NT2/D1 (cell line): ENCODE data around the gene CTIF.

Source experiments
- DNase-seq: peaks from one replicate; pipeline ENCODE4 v3.0.0-alpha.2; 2011; ENCODE audit warnings: low read depth, low spot score
- H3K27me3 ChIP-seq: 2 replicates; pipeline ENCODE4 v1.6.0; 2011; ENCODE audit warnings: mild to moderate bottlenecking; ENCODE audit not compliant: insufficient read length, insufficient read depth
- H3K36me3 ChIP-seq: 2 replicates; pipeline ENCODE4 v1.6.1; 2011; ENCODE audit warnings: mild to moderate bottlenecking, low read length, mixed read lengths; ENCODE audit not compliant: insufficient read depth, insufficient read length
- H3K4me1 ChIP-seq: 2 replicates; pipeline ENCODE4 v1.5.1; 2011; ENCODE audit not compliant: insufficient read depth, insufficient read length
- H3K4me3 ChIP-seq: 2 replicates; pipeline ENCODE4 v1.5.1; 2011; ENCODE audit warnings: low read depth; ENCODE audit not compliant: insufficient read length
- H3K9ac ChIP-seq: 2 replicates; pipeline ENCODE4 v1.6.0; 2011; ENCODE audit warnings: low read depth; ENCODE audit not compliant: insufficient read length
- H3K9me3 ChIP-seq: 2 replicates; pipeline ENCODE4 v1.5.1; 2011; ENCODE audit warnings: mild to moderate bottlenecking, low read length; ENCODE audit not compliant: insufficient read depth
- SUZ12 ChIP-seq: IDR thresholded peaks from 2 replicates; pipeline ENCODE4 v1.6.1; 2011; ENCODE audit not compliant: insufficient read length, insufficient read depth; ENCODE audit errors: extremely low read depth
- YY1 ChIP-seq: IDR thresholded peaks from 2 replicates; pipeline ENCODE4 v1.6.1; 2011; ENCODE audit not compliant: insufficient read length, insufficient read depth
- ZNF274 ChIP-seq: IDR thresholded peaks from 2 replicates; pipeline ENCODE4 v1.6.1; 2011; ENCODE audit warnings: mild to moderate bottlenecking, low read depth, low read length

CTIF gene

GRCh38 chr18:48800876-48801727, 262.3 kb downstream of the CTIF start:
- TF ChIP-seq ZNF274 (no peak), SUZ12 (no peak), YY1 (no peak)
- DNase-seq: no peak
- H3K27me3 ChIP-seq: no peaks in the 10 kb centered on the region
- peaks cover 45% of the 10 kb centered on the region for H3K36me3 ChIP-seq
- no peaks in the 10 kb centered on the region for H3K9me3 ChIP-seq
- H3K4me3 ChIP-seq: no peak overlapping the region
- H3K4me1 ChIP-seq: no peaks in the 10 kb centered on the region
- H3K9ac ChIP-seq: no peak overlapping the region

DNA sequence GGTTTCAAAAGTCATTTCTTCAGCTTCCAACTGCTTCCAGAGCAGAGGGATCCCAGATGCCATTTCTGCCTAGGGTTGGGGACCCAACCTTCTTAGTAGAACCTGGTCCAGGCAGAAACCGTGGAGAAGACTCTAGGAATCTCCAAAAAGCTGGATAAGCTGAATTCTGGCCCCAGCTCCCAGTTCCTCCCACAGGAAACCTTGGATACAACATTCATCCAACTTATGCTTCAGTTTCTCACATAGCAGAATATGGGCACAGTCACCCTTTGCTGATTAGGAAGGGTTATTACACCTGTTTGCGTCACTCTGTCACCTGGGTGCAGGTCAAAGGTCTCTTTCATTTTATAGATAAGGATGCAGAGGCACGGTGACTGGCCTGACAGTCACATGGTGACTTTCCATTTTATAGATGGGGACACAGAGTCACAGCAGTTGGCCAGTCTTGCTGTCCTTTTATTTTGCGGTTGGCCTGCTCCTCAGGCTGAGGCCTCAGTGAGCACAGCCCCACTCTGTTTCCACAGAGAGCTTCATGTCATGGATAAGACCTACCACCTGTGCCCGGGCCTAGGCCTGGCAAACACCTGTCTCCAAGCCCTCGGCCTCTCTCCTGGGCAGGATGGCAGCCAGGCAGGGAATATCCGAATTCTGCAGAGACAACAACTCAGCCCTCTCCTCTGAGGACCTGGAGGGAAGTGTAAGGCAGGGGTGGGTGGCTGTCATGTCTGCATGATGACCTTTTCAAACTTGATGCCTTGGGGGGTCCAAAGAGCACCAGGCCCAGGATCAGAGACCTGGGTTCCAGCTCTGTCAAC, 263.1 kb downstream of the CTIF start:
- Histone ChIP-seq H3K36me3 (peaks cover 39% of the 10 kb centered on the region), H3K9ac (no peak overlapping the region), H3K9me3 (no peaks in the 10 kb centered on the region), H3K27me3 (no peaks in the 10 kb centered on the region), H3K4me3 (no peak overlapping the region), H3K4me1 (no peaks in the 10 kb centered on the region)
- TF ChIP-seq SUZ12: no peak
- TF ChIP-seq ZNF274: no peak
- no peak for TF ChIP-seq YY1
- no peak for DNase-seq

DNA sequence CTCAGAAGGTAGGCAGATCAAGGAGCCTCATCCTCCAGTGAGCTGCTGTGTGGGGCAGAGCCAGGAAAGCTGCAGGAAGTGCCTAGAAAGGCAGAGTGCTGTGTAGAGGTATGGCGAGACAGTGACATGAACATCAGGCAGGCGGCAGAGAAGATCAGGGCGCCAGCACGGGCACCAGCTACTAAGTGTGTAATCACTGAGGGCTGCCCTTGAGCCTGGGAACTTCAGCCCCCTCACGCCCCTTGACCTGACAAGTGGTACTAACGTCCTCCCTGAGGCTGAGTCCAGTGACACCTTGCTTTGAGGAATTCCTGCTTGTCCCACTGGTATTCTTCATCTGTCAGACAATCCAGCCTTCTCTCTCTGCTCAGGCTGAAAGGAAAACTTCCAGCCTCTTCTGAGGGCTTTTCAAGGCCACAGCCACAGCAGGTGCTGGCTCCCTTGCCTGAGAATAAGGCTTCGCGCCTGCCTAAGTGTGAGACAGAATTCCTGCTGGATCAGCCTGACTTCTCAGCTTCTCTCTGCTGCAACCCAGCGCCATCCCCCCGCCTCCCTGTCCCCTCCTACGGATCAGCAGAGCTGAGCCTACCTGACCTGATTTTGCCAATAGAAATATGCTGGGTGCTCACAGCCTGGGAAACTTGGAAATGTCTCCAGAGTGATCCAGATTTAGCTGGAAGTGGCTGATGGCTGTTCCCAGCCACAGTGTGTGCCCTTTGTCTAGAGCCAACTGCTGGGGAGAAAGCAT, 263.9 kb downstream of the CTIF start:
- H3K4me1 ChIP-seq: no peaks in the 10 kb centered on the region
- no peak for TF ChIP-seq ZNF274
- TF ChIP-seq YY1: no peak
- no peak overlapping the region for H3K9ac ChIP-seq
- no peaks in the 10 kb centered on the region for H3K9me3 ChIP-seq
- H3K4me3 ChIP-seq: no peak overlapping the region
- no peak for DNase-seq
- no peaks in the 10 kb centered on the region for H3K27me3 ChIP-seq
- peaks cover 38% of the 10 kb centered on the region for H3K36me3 ChIP-seq

DNA sequence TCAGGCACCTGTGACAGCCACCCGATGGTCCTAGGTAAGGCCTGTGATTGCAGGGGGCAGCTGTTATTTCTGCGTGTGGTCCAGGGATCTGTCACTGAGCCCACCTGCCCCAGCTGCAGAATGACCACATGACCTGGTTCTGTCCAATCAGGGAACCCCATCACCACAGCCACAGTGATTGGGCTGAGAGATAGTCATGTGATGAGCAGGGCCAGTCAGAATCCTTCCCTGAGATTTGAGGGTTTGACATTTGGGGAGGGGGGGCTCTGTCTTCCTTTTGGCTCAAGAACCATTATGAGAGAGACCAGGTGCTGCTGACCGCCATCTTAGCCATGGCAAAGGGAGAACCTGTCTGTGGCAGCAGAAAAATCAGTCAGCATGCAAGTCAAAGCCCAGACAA, 264.7 kb downstream of the CTIF start:
- Histone ChIP-seq H3K9me3 (no peaks in the 10 kb centered on the region), H3K9ac (no peak overlapping the region), H3K36me3 (peaks cover 34% of the 10 kb centered on the region), H3K27me3 (no peaks in the 10 kb centered on the region), H3K4me3 (no peak overlapping the region), H3K4me1 (no peaks in the 10 kb centered on the region)
- no peak for TF ChIP-seq ZNF274
- no peak for TF ChIP-seq SUZ12
- TF ChIP-seq YY1: no peak
- DNase-seq: no peak

DNA sequence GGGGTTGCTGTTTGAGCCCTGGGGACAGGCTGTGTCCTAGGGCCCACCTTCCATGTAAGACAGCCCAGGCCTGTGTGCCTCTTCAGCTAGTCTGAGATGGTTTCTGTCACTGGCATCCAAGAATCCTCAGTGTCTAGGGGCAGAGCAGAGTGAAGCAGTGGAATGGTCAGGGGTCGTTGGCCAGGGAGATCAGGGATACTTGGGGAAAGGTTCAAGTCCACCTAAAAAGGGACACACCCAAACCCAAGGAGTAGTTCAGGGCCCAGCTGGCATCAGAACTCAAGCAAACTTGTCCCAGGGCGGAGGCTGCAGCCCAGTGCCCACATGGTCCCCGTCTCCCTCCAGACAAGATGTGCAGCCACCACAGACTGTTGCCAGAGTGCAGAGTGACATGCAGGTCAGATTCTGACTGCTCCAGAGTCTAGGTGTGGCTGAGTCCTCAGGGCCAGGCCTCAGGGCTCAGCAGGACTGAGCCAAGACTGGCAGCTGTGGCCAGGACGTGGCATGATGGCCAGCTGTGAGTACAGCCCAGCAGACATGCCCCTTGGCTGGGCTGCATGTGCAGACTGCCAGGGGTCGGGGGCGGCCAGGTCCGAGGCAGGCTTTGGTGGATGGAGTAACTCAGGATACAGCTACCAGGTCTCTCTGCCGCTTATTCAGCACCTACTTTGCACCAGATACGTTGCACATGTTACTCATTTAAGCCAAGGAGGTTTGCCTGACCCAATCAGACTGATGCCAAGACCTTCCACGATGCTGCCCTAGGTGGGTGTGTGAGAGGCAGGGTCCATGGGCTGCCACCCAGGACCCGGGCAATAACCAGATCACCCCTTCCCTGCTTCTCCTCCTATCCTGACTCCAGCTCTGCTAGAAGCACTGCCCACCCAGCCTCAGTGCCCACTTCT, 265.4 kb downstream of the CTIF start:
- Histone ChIP-seq H3K4me3 (no peak overlapping the region), H3K9me3 (no peaks in the 10 kb centered on the region), H3K27me3 (no peaks in the 10 kb centered on the region), H3K4me1 (no peaks in the 10 kb centered on the region), H3K36me3 (peaks cover 34% of the 10 kb centered on the region), H3K9ac (no peak overlapping the region)
- TF ChIP-seq YY1 (no peak), SUZ12 (no peak), ZNF274 (no peak)
- no peak for DNase-seq

DNA sequence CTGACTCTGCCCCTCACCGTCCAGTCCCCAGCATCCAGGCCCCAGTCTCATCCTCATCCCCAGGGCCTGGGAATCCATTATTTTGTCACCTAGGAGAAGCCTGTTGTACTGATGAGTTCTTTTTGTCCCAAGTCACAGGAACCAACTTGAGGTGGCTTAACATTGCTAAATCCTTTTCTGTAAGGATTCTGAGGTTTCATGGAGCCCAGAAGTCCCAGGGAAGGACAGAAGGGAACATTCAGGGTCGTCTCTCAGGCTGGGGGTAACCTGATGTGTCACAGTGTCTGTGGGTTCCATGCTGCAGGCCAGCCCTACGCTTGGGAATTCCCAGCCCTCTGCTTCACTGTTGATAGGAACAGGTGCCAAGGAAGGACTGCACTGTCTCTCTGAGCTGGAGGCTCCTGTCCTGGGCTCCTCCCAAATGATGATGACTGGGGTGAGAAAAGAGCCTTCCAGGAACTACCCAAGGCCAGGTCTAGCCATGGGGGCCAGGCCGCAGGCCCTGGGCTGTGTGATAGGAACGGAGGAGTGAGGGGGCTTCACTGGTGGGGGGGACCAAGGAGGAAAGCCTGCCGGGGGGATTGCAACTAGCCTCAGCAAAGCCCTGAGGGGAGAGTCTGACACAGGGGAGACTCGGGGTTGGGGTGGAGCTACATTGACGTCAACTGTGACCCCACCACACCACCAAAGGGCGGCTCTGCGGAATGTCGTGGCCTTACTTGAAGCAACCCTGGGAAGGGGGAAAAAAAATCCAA, 266.2 kb downstream of the CTIF start:
- Histone ChIP-seq H3K36me3 (peaks cover 30% of the 10 kb centered on the region), H3K4me1 (no peaks in the 10 kb centered on the region), H3K4me3 (no peak overlapping the region), H3K27me3 (no peaks in the 10 kb centered on the region), H3K9me3 (no peaks in the 10 kb centered on the region), H3K9ac (no peak overlapping the region)
- no peak for DNase-seq
- TF ChIP-seq ZNF274 (no peak), YY1 (no peak), SUZ12 (no peak)
